ENCODE data around the gene POP4. TPM values are rescaled to one million over a fixed set of nuclear protein-coding genes. Genes with fewer than 3 reads are reported as not detected.

Gene POP4
- total and polyA plus RNA-seq, 3 experiments from 2014 or later = 145 to 156 (median 150) TPM

- no peaks in the 10 kb centered on the region for H3K9me3 ChIP-seq (ENCODE audit: low read length)
- Mint-ChIP-seq H3K36me3 (peaks cover 5 to 69% (median 12%) of the 10 kb centered on the region in 3 donors), H3K27ac (peak overlapping the region in 7 of 8 donors; percentile 47 to 91 (median 85)), H3K4me1 (peaks cover 27 to 53% (median 38%) of the 10 kb centered on the region in 3 donors), H3K9me3 (no peaks in the 10 kb centered on the region), H3K27me3 (no peaks in the 10 kb centered on the region), H3K4me3 (peak overlapping the region in 4 of 7 donors; percentile 34 to 85 (median 64))
- H3K36me3 ChIP-seq (ENCODE audit: insufficient read depth, low read length) = peaks cover 45% of the 10 kb centered on the region
- no peaks in the 10 kb centered on the region for H3K27me3 ChIP-seq (ENCODE audit: insufficient read depth, low read length, poor library complexity, severe bottlenecking)
- H3K4me3 ChIP-seq (ENCODE audit: low read length) = no peak overlapping the region
- no peak for DNase-seq
- CTCF ChIA-PET = interaction anchor here (0.7 to 8.2 kb wide), 24 partner anchors 8 to 1817 kb away, joined by 3 to 168 read pairs (median 6); partner anchors contain the start of genes C19orf12 and PLEKHF1
- H3K4me1 ChIP-seq (ENCODE audit: insufficient read depth, low read length) = peaks cover 23% of the 10 kb centered on the region
- POLR2A ChIA-PET = interaction anchor here (0.7 to 2.3 kb wide), 8 partner anchors 13 to 106 kb away, joined by 4 to 11 read pairs (median 4); partner anchors contain the start of genes C19orf12 and PLEKHF1
- H3K27ac ChIP-seq (ENCODE audit: low read depth, low read length) = peak overlapping the region; percentile 41
Measured at GRCh38 chr19:29610213-29610573, 4.1 kb downstream of the POP4 start.

- Mint-ChIP-seq H3K4me3 (peak overlapping the region in 4 of 7 donors; percentile 32 to 85 (median 64)), H3K27me3 (no peaks in the 10 kb centered on the region), H3K9me3 (no peaks in the 10 kb centered on the region), H3K4me1 (peaks cover 25 to 50% (median 33%) of the 10 kb centered on the region in 3 donors), H3K27ac (peak overlapping the region; percentile 47 to 91 (median 87)), H3K36me3 (peaks cover 9 to 74% (median 14%) of the 10 kb centered on the region in 3 donors)
- no peak overlapping the region for H3K27ac ChIP-seq (ENCODE audit: low read depth, low read length)
- H3K36me3 ChIP-seq (ENCODE audit: insufficient read depth, low read length) = peaks cover 45% of the 10 kb centered on the region
- H3K4me3 ChIP-seq (ENCODE audit: low read length) = no peak overlapping the region
- no peaks in the 10 kb centered on the region for H3K9me3 ChIP-seq (ENCODE audit: low read length)
- POLR2A ChIA-PET = interaction anchor here (0.7 to 2.3 kb wide), 7 partner anchors 13 to 106 kb away, joined by 4 to 11 read pairs (median 5); partner anchors contain the start of genes C19orf12 and PLEKHF1
- CTCF ChIA-PET = interaction anchor here (0.7 to 8.2 kb wide), 25 partner anchors 9 to 1818 kb away, joined by 3 to 168 read pairs (median 6); partner anchors contain the start of genes C19orf12 and PLEKHF1
- DNase-seq = peak; percentile 74 to 91 (median 77)
- peaks cover 23% of the 10 kb centered on the region for H3K4me1 ChIP-seq (ENCODE audit: insufficient read depth, low read length)
- no peaks in the 10 kb centered on the region for H3K27me3 ChIP-seq (ENCODE audit: insufficient read depth, low read length, poor library complexity, severe bottlenecking)
Measured at GRCh38 chr19:29610574-29611271, 4.6 kb downstream of the POP4 start.

- no peak overlapping the region for H3K4me3 ChIP-seq (ENCODE audit: low read length)
- no peaks in the 10 kb centered on the region for H3K9me3 ChIP-seq (ENCODE audit: low read length)
- peaks cover 13 to 36% (median 20%) of the 10 kb centered on the region in 3 donors for H3K4me1 Mint-ChIP-seq
- H3K27me3 ChIP-seq (ENCODE audit: insufficient read depth, low read length, poor library complexity, severe bottlenecking) = no peaks in the 10 kb centered on the region
- H3K27ac Mint-ChIP-seq = peak overlapping the region in 2 of 8 donors; percentile 57 to 59
- H3K9me3 Mint-ChIP-seq = no peaks in the 10 kb centered on the region
- ChIA-PET CTCF (interaction anchor here (2.1 to 8.2 kb wide), 8 partner anchors 10 to 109 kb away, joined by 7 to 168 read pairs (median 96); partner anchors contain the start of genes C19orf12 and PLEKHF1), POLR2A (interaction anchor here (2.0 kb wide), 1 partner anchor 54 kb away, joined by 7 read pairs; the partner anchor contains the start of gene PLEKHF1)
- peaks cover 9 to 82% (median 16%) of the 10 kb centered on the region in 3 donors for H3K36me3 Mint-ChIP-seq
- peaks cover 45% of the 10 kb centered on the region for H3K36me3 ChIP-seq (ENCODE audit: insufficient read depth, low read length)
- H3K27ac ChIP-seq (ENCODE audit: low read depth, low read length) = no peak overlapping the region
- DNase-seq = no peak
- H3K4me3 Mint-ChIP-seq = no peak overlapping the region
- H3K4me1 ChIP-seq (ENCODE audit: insufficient read depth, low read length) = peaks cover 17% of the 10 kb centered on the region
- no peaks in the 10 kb centered on the region for H3K27me3 Mint-ChIP-seq
Measured at GRCh38 chr19:29612121-29612520, 6.0 kb downstream of the POP4 start.

- Histone ChIP-seq H3K27me3 (ENCODE audit: insufficient read depth, low read length, poor library complexity, severe bottlenecking) (no peaks in the 10 kb centered on the region), H3K4me3 (ENCODE audit: low read length) (no peak overlapping the region), H3K27ac (ENCODE audit: low read depth, low read length) (no peak overlapping the region), H3K4me1 (ENCODE audit: insufficient read depth, low read length) (peaks cover 15% of the 10 kb centered on the region), H3K9me3 (ENCODE audit: low read length) (no peaks in the 10 kb centered on the region), H3K36me3 (ENCODE audit: insufficient read depth, low read length) (peaks cover 45% of the 10 kb centered on the region)
- Mint-ChIP-seq H3K27ac (peak overlapping the region in 3 of 8 donors; percentile 64 to 71 (median 70)), H3K4me3 (peak overlapping the region in 1 of 7 donors; percentile 46), H3K27me3 (no peaks in the 10 kb centered on the region), H3K36me3 (peaks cover 9 to 83% (median 17%) of the 10 kb centered on the region in 3 donors), H3K4me1 (peaks cover 13 to 33% (median 20%) of the 10 kb centered on the region in 3 donors), H3K9me3 (no peaks in the 10 kb centered on the region)
- no peak for DNase-seq
- ChIA-PET POLR2A (no interaction called here), CTCF (interaction anchor here (1.9 to 8.2 kb wide), 6 partner anchors 9 to 103 kb away, joined by 6 to 168 read pairs (median 112); partner anchors contain the start of genes C19orf12 and PLEKHF1)
Measured at GRCh38 chr19:29612801-29613595, 6.9 kb downstream of the POP4 start.

- no peak overlapping the region for H3K4me3 Mint-ChIP-seq
- H3K36me3 Mint-ChIP-seq = peaks cover 9 to 76% (median 15%) of the 10 kb centered on the region in 3 donors
- DNase-seq = no peak
Measured at GRCh38 chr19:29614046-29614445, 8.0 kb downstream of the POP4 start.

GRCh38 chr19:29614780-29615179, 8.7 kb downstream of the POP4 start:
- peaks cover 10 to 25% (median 18%) of the 10 kb centered on the region in 3 donors for H3K4me1 Mint-ChIP-seq
- H3K4me3 Mint-ChIP-seq = no peak overlapping the region
- H3K27me3 ChIP-seq (ENCODE audit: insufficient read depth, low read length, poor library complexity, severe bottlenecking) = no peaks in the 10 kb centered on the region
- ChIA-PET POLR2A (interaction anchor here (0.7 to 1.3 kb wide), 2 partner anchors 59 to 96 kb away, joined by 5 to 6 read pairs; no protein-coding TSS in a partner anchor), CTCF (interaction anchor here (0.9 to 7.4 kb wide), 7 partner anchors 50 to 102 kb away, joined by 3 to 119 read pairs (median 3); partner anchors contain the start of gene PLEKHF1)
- H3K27me3 Mint-ChIP-seq = no peaks in the 10 kb centered on the region
- H3K36me3 ChIP-seq (ENCODE audit: insufficient read depth, low read length) = peaks cover 32% of the 10 kb centered on the region
- H3K9me3 ChIP-seq (ENCODE audit: low read length) = no peaks in the 10 kb centered on the region
- peaks cover 9 to 69% (median 14%) of the 10 kb centered on the region in 3 donors for H3K36me3 Mint-ChIP-seq
- no peak overlapping the region for H3K4me3 ChIP-seq (ENCODE audit: low read length)
- H3K27ac ChIP-seq (ENCODE audit: low read depth, low read length) = no peak overlapping the region
- H3K27ac Mint-ChIP-seq = peak overlapping the region in 2 of 8 donors; percentile 6 to 80
- H3K9me3 Mint-ChIP-seq = no peaks in the 10 kb centered on the region
- no peak for DNase-seq
- H3K4me1 ChIP-seq (ENCODE audit: insufficient read depth, low read length) = peaks cover 15% of the 10 kb centered on the region

More at GRCh38 chr19:29614046-29614445, 8.0 kb downstream of the POP4 start:
- peaks cover 39% of the 10 kb centered on the region for H3K36me3 ChIP-seq (ENCODE audit: insufficient read depth, low read length)
- H3K27me3 Mint-ChIP-seq = no peaks in the 10 kb centered on the region
- CTCF ChIA-PET = interaction anchor here (1.0 to 7.4 kb wide), 4 partner anchors 54 to 102 kb away, joined by 3 to 119 read pairs (median 4); no protein-coding TSS in a partner anchor
- no peaks in the 10 kb centered on the region for H3K9me3 Mint-ChIP-seq
- H3K27me3 ChIP-seq (ENCODE audit: insufficient read depth, low read length, poor library complexity, severe bottlenecking) = no peaks in the 10 kb centered on the region
- H3K9me3 ChIP-seq (ENCODE audit: low read length) = no peaks in the 10 kb centered on the region
- peaks cover 15% of the 10 kb centered on the region for H3K4me1 ChIP-seq (ENCODE audit: insufficient read depth, low read length)
- no peak overlapping the region for H3K27ac ChIP-seq (ENCODE audit: low read depth, low read length)
- POLR2A ChIA-PET = no interaction called here
- H3K4me3 ChIP-seq (ENCODE audit: low read length) = no peak overlapping the region
- H3K27ac Mint-ChIP-seq = peak overlapping the region in 1 of 8 donors; percentile 36
- H3K4me1 Mint-ChIP-seq = peaks cover 11 to 32% (median 20%) of the 10 kb centered on the region in 3 donors

GRCh38 chr19:29615891-29616425, 9.9 kb downstream of the POP4 start:
- H3K4me1 ChIP-seq (ENCODE audit: insufficient read depth, low read length) = peaks cover 15% of the 10 kb centered on the region
- H3K27ac Mint-ChIP-seq = peak overlapping the region in 3 of 8 donors; percentile 52 to 73 (median 66)
- H3K4me3 ChIP-seq (ENCODE audit: low read length) = no peak overlapping the region
- no peaks in the 10 kb centered on the region for H3K9me3 Mint-ChIP-seq
- H3K27me3 ChIP-seq (ENCODE audit: insufficient read depth, low read length, poor library complexity, severe bottlenecking) = no peaks in the 10 kb centered on the region
- CTCF ChIA-PET = interaction anchor here (1.5 kb wide), 1 partner anchor 49 kb away, joined by 5 read pairs; the partner anchor contains the start of gene PLEKHF1
- no peak for DNase-seq
- peaks cover 9 to 59% (median 14%) of the 10 kb centered on the region in 3 donors for H3K36me3 Mint-ChIP-seq
- H3K4me3 Mint-ChIP-seq = no peak overlapping the region
- H3K4me1 Mint-ChIP-seq = peaks cover 14 to 25% (median 18%) of the 10 kb centered on the region in 3 donors
- H3K27ac ChIP-seq (ENCODE audit: low read depth, low read length) = no peak overlapping the region
- H3K36me3 ChIP-seq (ENCODE audit: insufficient read depth, low read length) = peaks cover 30% of the 10 kb centered on the region
- POLR2A ChIA-PET = interaction anchor here (1.3 kb wide), 2 partner anchors 10 to 58 kb away, joined by 6 to 7 read pairs; partner anchors contain the start of gene POP4
- no peaks in the 10 kb centered on the region for H3K9me3 ChIP-seq (ENCODE audit: low read length)
- H3K27me3 Mint-ChIP-seq = no peaks in the 10 kb centered on the region

Data from CD8-positive, alpha-beta memory T cell (primary cell).